Nephron progenitor cell (in vitro differentiated cells): ENCODE results near the gene ELF4.

Source experiments
- DNase-seq: peaks from one replicate; pipeline ENCODE4 v3.0.0; 2021
- H3K27ac Mint-ChIP-seq: 2 replicates; pipeline ENCODE4 v1.8.0; 2021; ENCODE audit warnings: mild to moderate bottlenecking, moderate library complexity, mixed read lengths
- H3K27me3 Mint-ChIP-seq: 2 replicates; pipeline ENCODE4 v1.8.0; 2021; ENCODE audit warnings: mild to moderate bottlenecking, low read depth, mixed read lengths; ENCODE audit not compliant: poor library complexity
- H3K36me3 Mint-ChIP-seq: 2 replicates; pipeline ENCODE4 v1.8.0; 2021; ENCODE audit warnings: low read depth, mixed read lengths
- H3K4me1 Mint-ChIP-seq: 2 replicates; pipeline ENCODE4 v1.8.0; 2021; ENCODE audit warnings: mixed read lengths
- H3K4me3 Mint-ChIP-seq: 2 replicates; pipeline ENCODE4 v1.8.0; 2021; ENCODE audit warnings: mild to moderate bottlenecking, moderate library complexity, mixed read lengths
- H3K9me3 Mint-ChIP-seq: 2 replicates; pipeline ENCODE4 v1.8.0; 2021; ENCODE audit warnings: mild to moderate bottlenecking, moderate library complexity, mixed read lengths
- CTCF ChIP-seq: fragments of 200-600 bp; sonication (generic); IDR thresholded peaks from 2 replicates; pipeline ENCODE4 v1.5.0; 2021; ENCODE audit warnings: antibody characterized with exemption

ELF4 gene

DNA sequence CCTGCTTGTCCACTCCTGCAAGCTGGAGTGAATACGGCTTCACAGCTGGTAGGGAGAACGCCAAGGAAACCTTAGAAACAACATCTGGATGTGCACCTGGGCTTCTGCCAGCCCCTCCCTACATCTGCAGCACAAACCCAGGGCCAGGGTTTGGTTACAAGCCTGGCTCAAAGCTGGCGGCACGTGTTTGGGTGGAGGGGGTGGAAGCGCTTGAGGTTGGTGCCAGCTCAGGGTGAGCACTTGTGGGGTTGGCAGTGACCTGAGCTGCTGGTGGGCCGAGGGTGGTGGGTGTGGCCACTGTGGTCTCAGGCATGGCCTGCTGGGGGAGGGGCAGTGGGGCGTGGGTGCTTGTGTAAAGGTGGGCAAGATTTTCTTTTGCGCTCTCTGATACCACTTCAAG is 15.6 kb downstream of the ELF4 start:
- DNase-seq = no peak
- Mint-ChIP-seq H3K4me3 (no peak overlapping the region), H3K27me3 (peaks cover 7% of the 10 kb centered on the region), H3K27ac (no peak overlapping the region), H3K36me3 (no peaks in the 10 kb centered on the region), H3K9me3 (peaks cover 31% of the 10 kb centered on the region), H3K4me1 (peaks cover 14% of the 10 kb centered on the region)
- no peak for TF ChIP-seq CTCF

DNA sequence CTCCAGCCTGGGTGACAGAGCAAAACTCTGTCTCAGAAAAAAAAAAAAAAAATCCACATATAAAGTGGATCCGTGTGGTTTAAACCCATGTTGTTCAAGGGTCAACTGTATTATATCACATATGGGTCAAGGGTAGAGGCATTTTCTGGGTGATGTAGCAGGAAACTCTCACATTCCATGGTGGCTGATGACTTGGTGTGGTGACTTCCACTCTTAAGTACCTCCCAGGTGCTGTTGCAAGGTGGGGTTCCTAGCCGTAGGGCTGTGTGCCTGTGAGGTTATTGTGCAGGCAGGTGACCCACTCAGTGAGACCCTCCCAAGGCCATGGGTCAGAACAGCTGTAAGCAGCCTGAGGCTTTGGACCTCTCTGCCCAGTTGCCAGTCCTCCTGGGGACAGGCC is 17.0 kb downstream of the ELF4 start:
- no peak overlapping the region for H3K27ac Mint-ChIP-seq
- peaks cover 9% of the 10 kb centered on the region for H3K4me1 Mint-ChIP-seq

GRCh38 chrX:130091980-130092522 is 18.2 kb downstream of the ELF4 start:
- no peak overlapping the region for H3K4me3 Mint-ChIP-seq
- H3K27ac Mint-ChIP-seq = no peak overlapping the region

More for the DNA sequence above, 17.0 kb downstream of the ELF4 start:
- TF ChIP-seq CTCF = no peak
- H3K36me3 Mint-ChIP-seq = no peaks in the 10 kb centered on the region
- no peak overlapping the region for H3K4me3 Mint-ChIP-seq
- DNase-seq = no peak
- peaks cover 26% of the 10 kb centered on the region for H3K9me3 Mint-ChIP-seq
- H3K27me3 Mint-ChIP-seq = peaks cover 7% of the 10 kb centered on the region

DNA sequence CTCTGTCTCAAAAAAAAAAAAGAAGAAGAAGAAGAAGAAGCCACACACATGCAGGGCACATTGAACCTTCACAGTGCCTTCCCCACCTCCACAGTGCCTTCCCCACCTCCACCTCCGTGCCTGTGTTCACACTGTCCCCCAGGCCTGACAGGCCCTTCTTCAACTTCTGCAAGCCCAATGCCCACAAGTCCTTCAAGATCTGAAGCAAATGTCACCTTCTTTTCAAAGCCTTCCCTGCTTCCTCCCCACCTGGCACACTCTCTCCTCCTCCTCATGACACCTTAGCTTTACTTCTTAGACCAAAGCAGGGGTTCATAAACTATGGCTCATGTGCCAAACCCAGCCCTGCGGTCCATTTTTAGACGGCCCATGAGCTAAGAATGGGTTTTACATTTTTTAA is 19.9 kb downstream of the ELF4 start:
- no peak for DNase-seq
- H3K4me3 Mint-ChIP-seq = no peak overlapping the region
- peaks cover 28% of the 10 kb centered on the region for H3K9me3 Mint-ChIP-seq
- TF ChIP-seq CTCF = no peak
- H3K27me3 Mint-ChIP-seq = peaks cover 7% of the 10 kb centered on the region
- no peak overlapping the region for H3K27ac Mint-ChIP-seq
- no peaks in the 10 kb centered on the region for H3K36me3 Mint-ChIP-seq
- H3K4me1 Mint-ChIP-seq = peaks cover 17% of the 10 kb centered on the region

More at GRCh38 chrX:130091980-130092522, 18.2 kb downstream of the ELF4 start:
- no peak for TF ChIP-seq CTCF
- H3K4me1 Mint-ChIP-seq = peaks cover 5% of the 10 kb centered on the region
- peaks cover 7% of the 10 kb centered on the region for H3K27me3 Mint-ChIP-seq
- H3K9me3 Mint-ChIP-seq = peaks cover 28% of the 10 kb centered on the region
- no peak for DNase-seq
- H3K36me3 Mint-ChIP-seq = no peaks in the 10 kb centered on the region

DNA sequence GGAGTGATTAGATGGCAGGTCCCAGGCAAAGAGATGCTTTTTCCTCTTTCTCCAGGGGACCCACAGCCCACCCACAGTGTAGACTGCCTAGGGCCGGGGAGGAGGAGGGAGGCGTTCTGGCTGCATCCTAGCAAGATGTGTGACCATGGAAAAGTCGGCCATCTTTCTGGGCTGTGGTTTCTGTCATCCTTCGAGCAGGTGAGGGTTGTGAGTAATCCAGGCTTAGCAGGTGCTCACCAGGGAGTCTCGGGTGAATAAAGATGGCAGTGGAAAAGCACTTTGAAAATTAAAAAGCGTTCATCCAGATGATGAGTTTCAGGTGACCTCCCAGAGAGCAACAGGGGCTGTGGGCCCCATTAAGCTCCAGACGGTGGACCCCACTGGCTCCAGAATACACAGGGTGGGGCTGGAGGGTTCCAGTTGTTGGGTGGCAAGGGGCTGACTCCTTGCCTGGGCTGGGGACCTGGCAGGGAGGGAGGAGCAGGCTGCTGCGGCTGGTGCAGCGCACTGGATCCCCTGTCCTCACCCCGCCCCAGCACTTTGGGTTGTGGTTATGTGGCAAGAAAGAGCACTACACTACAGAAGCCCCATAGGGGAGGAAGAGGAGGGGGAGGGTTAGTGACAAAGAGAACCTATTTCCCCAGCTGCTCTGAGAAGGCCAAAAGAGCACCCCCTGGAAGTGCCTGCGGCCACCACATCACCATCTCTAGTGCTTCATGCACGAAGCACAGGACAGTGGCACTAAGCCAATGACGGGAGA is 23.7 kb downstream of the ELF4 start:
- H3K4me3 Mint-ChIP-seq = no peak overlapping the region
- H3K27me3 Mint-ChIP-seq = peaks cover 4% of the 10 kb centered on the region
- H3K36me3 Mint-ChIP-seq = no peaks in the 10 kb centered on the region
- no peak for TF ChIP-seq CTCF
- peaks cover 31% of the 10 kb centered on the region for H3K9me3 Mint-ChIP-seq
- no peak for DNase-seq
- H3K27ac Mint-ChIP-seq = peak overlapping the region; percentile 54
- peaks cover 47% of the 10 kb centered on the region for H3K4me1 Mint-ChIP-seq
